HG03439 (cell line): ENCODE results near the gene TENM3.

Experiments
- ATAC-seq: cut with Tn5 transposase; IDR thresholded peaks from one replicate; pipeline ENCODE4 v1.9.1; 2021; ENCODE audit warnings: mild to moderate bottlenecking, moderate library complexity; ENCODE audit not compliant: unreplicated experiment

TENM3 gene

DNA sequence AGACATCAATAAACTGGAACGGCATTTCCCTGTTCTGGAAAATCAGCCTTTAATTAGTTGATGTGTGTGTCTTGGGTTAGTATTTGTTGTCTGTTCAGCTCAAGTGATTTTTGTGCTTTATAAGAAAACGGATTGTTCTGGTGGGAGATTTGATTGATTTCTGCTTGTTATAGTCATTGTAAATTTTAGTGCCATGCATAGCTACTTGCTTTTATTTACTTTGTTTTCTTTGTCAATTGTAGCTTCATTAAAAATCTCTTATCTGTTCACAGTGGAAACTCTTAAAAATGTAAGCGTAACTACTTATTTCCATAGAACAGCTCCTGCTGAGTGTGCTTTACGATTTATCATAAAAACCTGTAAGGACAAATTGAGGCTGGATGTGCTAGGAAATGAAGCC is 253.2 kb downstream of the TENM3 start:
- no peak for ATAC-seq

GRCh38 chr4:182502064-182502463 is 258.9 kb downstream of the TENM3 start:
- no peak for ATAC-seq

GRCh38 chr4:182504463-182504862 is 261.3 kb downstream of the TENM3 start:
- ATAC-seq = no peak

- no peak for ATAC-seq
Observed at GRCh38 chr4:182507805-182508204, 264.6 kb downstream of the TENM3 start.

GRCh38 chr4:182510836-182511235 is 267.6 kb downstream of the TENM3 start:
- ATAC-seq = no peak

- no peak for ATAC-seq
Observed at GRCh38 chr4:182513587-182514291, 270.5 kb downstream of the TENM3 start.

- no peak for ATAC-seq
Observed at GRCh38 chr4:182518421-182518820, 275.2 kb downstream of the TENM3 start.

DNA sequence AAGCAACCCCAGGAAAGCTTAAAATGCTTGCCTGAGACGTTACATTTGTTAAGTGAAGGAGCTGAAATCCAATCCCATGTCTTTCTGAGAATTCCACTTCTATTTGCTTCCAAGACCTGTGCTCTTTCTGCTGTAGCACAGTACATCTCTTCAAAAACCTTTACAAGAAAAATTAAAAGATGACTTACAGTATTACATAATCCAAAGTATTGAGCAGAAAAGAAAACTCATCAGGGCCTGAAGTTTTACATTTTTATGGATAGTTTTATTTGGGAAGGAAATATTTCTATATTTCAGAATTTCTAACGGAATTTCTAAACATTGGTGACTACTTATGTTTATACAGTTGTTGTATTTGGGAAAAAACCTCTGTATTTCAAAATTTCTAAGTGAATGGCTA is 276.3 kb downstream of the TENM3 start:
- ATAC-seq = no peak

DNA sequence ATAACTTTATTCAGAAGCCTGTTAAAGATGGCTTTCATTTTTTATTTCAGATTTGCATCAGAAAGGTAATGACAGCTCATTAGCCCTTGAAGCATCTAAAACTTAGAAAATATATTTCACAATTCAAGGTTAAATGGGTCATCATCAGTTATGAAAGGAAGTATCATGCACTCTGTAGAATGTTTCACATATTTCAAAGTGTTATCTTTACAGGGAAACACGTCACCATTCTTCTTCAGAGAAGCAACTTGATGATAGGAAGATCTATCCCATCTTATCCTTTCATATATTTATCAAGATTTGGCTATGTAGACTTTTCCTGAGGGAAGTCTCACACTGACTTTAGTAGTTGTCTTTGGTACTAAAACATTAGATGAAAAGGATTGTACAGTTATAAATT is 277.8 kb downstream of the TENM3 start:
- no peak for ATAC-seq

- ATAC-seq = no peak
Observed at GRCh38 chr4:182528819-182529218, 285.6 kb downstream of the TENM3 start.

- ATAC-seq = no peak
Observed at GRCh38 chr4:182530451-182530850, 287.2 kb downstream of the TENM3 start.

GRCh38 chr4:182531555-182532162 is 288.5 kb downstream of the TENM3 start:
- no peak for ATAC-seq

GRCh38 chr4:182532441-182532840 is 289.2 kb downstream of the TENM3 start:
- no peak for ATAC-seq

DNA sequence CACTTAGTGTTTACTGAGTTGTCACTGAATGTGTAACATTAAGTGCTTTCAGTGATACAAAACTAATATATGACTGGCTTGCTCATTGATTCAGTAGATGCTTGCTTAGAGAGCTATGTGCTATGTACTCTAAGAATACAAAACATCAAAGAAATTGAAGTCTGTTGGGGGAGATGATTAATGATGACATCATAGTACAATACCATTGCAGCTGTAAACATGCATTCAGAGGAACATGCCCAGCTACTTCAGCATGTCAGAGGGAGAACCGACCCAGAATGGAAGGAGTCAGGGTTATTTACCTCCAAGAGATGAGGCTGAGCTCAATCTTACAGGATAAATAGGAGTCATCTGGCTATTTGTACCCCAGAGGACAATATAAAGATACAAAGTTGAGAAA is 290.8 kb downstream of the TENM3 start:
- no peak for ATAC-seq

DNA sequence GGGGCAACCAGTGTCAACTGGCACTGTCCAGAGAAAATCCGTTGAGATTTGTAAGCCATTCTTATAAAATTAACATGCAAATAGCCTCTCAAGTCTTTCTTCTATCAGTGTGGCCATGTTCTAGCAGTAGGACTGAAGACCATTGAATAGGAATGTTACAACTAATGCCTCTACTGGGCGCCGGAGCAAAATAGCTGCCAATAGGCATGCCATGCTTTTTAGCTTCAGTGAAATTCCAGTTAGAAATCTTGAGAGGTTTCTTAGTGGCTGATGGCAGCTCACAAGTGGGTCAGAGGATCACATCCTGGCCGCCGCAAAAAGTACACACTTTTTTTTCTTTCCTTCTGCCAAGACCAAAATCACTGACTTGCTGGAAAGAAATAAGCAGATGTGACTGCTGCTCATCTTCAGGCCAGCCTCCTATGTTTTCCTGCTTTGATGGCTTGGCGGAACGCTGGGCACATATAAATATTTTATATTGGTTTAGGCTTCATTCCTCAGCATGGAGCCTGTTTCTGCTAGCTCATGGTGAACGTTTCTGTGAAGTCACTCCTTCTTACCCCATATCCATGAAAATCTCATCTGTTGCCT is 293.1 kb downstream of the TENM3 start:
- no peak for ATAC-seq

DNA sequence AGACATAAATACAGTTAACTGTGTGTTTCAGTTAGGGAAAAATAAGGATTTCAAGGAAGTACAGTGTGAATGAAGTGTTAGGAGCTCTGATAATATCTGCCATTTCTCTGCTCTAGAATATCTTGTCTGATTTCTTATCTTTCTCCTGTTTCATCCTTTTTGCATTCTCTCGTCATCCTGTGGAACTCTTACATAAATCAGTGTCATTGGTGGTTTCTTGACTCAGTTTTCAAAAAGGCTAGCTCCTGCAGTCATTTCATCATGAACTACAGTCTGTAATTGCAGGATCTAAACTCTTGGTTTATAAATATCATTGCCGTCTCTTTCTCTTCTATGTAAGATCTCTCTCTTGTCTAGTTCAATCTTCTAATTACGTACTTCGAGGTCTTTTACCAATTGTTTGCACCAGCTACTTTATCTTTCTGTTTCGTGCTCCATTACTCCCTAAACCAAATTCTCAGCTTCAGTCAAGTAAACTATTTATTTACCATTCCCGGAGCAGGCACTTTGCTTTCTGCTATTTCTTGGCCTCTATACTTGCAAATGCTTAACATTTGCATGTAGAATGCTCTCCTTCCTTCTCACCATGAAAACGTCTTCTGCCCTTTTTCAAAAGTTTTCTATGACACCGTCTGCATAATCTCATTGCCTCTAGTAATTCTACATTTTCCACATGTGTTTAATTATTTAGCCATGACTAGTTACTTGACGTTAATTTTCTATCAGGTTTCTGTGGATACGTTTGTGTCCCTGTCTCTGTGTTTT is 294.0 kb downstream of the TENM3 start:
- ATAC-seq = no peak

- ATAC-seq = no peak
Observed at GRCh38 chr4:182538031-182538430, 294.8 kb downstream of the TENM3 start.

DNA sequence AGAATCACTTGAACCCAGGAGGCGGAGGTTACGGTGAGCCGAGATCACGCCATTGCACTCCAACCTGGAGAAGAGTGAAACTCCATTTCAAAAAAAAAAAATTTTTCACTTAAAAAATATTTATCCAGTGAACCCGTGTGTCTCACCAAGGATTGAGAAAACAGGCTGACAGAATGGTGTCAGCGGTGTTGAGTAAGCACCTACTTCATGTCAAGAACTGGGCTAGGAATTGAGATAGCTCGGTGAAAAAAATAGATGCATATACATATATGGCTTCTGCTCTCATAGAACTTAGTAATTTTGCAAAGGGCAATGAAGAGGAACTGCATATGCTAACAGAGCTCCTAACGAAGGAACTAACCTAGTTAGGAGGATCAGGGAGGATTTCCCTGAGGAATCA is 297.3 kb downstream of the TENM3 start:
- no peak for ATAC-seq

GRCh38 chr4:182547435-182547834 is 304.2 kb downstream of the TENM3 start:
- ATAC-seq = peak; percentile 99

- no peak for ATAC-seq
Observed at GRCh38 chr4:182548156-182548555, 305.0 kb downstream of the TENM3 start.

GRCh38 chr4:182549356-182549755 is 306.2 kb downstream of the TENM3 start:
- no peak for ATAC-seq

DNA sequence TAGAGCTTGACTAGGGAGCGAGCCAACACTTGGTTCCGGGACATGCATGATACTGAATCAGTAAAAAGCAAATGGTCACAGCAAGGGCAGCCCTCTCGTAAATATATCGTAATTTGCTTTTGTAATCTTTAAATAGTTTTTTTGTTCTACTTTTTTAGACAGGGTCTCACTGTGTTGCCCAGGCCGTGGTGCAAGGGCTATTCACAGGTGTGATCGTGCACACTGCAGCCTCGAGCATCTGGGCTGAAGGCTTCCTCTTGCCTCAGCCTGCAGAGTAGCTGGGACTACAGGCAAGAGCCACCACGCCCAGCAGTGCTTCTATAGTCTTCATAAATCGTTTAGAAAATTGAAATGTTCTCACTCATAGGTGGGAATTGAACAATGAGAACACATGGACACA is 309.7 kb downstream of the TENM3 start:
- no peak for ATAC-seq
